GM19035 (cell line): ENCODE results near the gene DONSON.

Experiments
- ATAC-seq: cut with Tn5 transposase; IDR thresholded peaks from one replicate; pipeline ENCODE4 v1.9.1; 2021; ENCODE audit not compliant: unreplicated experiment

Gene DONSON

DNA sequence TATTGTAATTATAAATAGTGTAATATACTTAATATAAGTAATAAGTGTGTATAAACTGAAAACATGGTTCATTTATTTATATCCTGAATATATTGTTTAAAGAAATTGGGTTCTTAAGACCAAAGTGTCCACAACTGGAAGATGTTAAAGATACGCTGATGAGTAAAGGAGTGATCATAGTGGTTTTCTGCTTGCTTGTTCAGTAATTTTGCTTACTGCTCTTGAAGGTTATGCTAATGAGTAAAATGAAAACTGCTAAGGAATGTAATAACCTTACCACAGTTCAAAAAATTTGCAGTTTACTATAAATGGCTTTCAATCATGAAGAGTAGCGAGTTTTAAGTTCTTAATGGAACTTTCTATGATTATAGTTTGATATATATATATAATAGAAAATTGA lies 22.0 kb downstream of the DONSON start:
- no peak for ATAC-seq

DNA sequence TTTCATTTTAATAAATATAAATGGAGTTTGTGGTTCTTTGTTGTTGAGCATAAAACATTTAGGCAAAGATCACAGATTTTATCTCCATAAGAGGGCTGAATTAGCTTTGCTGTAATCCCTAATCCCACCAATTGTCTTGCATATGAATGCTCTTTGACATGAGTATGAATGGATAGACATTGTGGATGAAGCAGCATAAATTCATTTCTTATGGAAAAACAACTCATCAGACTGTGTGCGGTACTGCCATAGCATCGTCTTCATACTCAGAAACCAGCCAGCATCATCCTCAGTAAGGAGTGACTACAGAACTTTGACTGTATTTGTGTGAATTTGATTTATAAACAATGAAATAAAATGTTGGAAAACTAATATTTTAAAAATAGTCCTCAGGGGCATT lies 26.1 kb downstream of the DONSON start:
- no peak for ATAC-seq

DNA sequence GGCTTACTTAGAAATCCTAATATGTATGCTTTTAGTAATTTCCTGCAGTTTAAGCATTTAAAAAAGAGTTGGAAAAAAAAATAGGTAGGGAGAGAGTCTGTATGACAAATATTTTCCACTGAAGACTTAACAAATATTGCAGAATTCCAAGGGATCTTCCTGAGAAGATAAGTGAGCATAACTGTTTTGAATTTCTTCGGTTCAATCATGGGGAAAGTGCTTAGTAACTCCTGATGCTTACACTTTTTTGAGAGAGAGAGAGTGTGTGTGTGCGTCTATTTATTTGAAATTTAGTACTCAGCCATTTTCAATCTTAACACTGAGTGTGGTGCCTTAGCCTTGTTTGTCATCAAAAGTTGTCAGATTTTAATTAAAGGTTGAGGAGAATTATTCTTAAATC lies 27.1 kb downstream of the DONSON start:
- no peak for ATAC-seq

DNA sequence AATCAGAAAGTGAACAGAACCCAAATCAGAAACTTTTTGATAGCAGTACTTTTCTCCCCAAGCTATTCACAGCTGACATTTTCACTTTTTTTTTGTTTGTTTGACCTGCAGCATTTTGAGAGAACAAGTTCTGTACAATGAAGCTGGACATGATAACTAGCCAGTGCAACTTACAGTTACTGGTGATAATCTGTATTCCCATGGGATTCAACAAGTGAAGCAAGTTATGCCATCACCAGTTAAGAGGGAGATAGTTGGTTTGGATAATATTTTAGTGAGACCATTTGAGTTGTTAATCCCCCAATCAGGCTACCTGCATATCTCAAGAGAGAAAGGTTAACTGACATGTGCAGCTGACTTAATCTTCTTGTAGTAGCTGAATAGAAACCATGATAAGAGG lies 27.5 kb downstream of the DONSON start:
- ATAC-seq = no peak

DNA sequence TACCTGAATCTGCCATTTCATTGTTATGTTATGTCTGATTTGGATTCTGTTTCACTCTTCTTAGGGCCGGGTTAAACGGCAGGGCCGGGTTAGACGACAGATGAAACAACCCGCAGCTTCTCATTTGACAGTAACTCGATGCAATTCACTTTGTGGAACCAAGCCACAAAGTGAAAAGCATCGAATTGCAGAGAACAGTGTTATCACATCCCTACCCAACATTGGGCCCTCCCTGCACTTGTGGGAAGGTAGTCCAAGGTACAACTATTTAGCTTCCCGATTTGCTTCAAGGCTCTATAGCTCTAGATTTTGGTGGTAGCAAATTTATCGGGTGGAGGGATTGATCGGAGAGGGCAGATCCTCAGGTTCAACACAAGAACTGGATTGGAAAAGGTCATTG lies 28.7 kb downstream of the DONSON start:
- ATAC-seq = no peak

DNA sequence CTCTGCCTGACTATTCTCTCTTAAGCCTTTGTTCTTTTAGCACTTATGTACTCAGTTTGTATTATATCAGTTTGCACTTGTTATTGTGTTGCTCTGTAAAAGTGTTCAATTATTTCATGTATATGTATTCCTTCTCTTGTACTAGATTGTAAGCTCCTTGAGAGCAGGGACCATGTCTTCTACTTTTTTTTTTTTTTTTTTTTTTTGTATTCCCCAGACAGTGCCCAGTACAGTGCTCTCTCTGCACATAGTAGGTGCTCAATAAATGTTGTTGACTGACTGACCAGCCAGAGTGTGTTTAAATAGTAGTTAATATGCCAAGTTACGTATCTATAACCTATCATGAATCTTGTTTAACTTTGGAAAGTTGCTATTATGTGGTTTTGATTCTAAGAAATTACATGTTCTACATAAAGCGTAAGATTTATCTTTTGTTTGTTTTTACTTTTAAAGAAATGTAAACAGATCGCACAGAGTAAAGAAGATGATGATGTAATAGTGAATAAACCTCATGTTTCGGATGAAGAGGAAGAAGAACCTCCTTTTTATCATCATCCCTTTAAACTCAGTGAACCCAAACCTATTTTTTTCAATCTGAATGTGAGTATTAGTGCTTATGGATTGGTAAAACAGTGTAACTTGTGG lies 29.6 kb downstream of the DONSON start:
- no peak for ATAC-seq

DNA sequence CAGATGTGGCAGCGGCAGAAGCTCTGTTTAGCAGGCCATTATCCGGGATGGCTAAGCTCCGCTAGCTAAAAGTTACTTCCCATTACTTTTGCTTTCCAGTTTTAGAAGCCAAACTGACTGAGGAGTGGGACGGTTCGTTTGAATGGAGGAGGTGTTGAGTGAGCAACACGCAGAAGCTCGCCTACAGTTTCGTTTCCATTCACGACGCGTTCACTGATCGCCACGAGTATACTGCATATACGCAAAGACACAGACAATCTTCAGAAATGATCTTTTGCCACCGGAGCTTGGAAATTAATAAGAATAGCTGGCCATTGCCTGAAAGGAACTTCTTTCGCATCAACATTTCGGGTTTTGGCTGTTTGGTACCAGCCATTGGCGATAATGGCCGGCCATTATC lies 31.0 kb downstream of the DONSON start:
- no peak for ATAC-seq

DNA sequence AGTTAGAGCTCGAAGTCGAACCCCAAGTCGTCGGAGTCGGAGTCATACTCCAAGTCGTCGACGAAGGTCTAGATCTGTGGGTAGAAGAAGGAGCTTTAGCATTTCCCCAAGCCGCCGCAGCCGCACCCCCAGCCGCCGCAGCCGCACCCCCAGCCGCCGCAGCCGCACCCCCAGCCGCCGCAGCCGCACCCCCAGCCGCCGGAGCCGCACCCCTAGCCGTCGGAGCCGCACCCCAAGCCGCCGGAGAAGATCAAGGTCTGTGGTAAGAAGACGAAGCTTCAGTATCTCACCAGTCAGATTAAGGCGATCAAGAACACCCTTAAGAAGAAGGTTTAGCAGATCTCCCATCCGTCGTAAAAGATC lies 33.5 kb downstream of the DONSON start:
- ATAC-seq = no peak

DNA sequence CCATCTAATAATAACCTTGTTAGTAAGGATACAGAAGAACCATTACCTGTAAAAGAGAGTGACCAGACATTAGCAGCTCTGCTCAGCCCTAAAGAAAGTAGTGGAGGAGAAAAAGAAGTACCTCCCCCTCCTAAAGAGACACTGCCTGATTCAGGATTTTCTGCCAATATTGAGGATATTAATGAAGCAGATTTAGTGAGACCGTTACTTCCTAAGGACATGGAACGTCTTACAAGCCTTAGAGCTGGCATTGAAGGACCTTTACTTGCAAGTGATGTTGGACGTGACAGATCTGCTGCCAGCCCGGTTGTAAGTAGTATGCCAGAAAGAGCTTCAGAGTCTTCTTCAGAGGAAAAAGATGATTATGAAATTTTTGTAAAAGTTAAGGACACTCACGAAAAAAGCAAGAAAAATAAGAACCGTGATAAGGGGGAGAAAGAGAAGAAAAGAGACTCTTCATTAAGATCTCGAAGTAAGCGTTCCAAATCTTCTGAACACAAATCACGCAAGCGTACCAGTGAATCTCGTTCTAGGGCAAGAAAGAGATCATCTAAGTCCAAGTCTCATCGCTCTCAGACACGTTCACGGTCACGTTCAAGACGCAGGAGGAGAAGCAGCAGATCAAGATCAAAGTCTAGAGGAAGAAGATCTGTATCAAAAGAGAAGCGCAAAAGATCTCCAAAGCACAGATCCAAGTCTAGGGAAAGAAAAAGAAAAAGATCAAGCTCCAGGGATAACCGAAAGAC lies 34.1 kb downstream of the DONSON start:
- no peak for ATAC-seq

DNA sequence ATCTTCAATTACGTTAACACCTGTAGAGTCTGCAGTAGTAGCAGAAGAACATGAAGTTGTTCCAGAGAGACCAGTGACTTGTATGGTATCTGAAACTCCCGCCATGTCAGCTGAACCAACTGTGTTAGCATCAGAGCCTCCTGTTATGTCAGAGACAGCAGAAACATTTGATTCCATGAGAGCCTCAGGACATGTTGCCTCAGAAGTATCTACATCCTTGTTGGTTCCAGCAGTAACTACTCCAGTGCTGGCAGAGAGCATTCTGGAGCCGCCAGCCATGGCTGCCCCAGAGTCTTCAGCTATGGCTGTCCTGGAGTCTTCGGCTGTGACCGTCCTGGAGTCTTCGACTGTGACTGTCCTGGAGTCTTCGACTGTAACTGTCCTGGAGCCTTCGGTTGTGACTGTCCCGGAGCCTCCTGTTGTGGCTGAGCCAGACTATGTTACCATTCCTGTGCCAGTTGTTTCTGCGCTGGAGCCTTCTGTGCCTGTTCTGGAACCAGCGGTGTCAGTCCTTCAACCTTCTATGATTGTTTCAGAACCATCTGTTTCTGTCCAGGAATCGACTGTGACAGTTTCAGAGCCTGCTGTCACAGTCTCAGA lies 35.4 kb downstream of the DONSON start:
- no peak for ATAC-seq

DNA sequence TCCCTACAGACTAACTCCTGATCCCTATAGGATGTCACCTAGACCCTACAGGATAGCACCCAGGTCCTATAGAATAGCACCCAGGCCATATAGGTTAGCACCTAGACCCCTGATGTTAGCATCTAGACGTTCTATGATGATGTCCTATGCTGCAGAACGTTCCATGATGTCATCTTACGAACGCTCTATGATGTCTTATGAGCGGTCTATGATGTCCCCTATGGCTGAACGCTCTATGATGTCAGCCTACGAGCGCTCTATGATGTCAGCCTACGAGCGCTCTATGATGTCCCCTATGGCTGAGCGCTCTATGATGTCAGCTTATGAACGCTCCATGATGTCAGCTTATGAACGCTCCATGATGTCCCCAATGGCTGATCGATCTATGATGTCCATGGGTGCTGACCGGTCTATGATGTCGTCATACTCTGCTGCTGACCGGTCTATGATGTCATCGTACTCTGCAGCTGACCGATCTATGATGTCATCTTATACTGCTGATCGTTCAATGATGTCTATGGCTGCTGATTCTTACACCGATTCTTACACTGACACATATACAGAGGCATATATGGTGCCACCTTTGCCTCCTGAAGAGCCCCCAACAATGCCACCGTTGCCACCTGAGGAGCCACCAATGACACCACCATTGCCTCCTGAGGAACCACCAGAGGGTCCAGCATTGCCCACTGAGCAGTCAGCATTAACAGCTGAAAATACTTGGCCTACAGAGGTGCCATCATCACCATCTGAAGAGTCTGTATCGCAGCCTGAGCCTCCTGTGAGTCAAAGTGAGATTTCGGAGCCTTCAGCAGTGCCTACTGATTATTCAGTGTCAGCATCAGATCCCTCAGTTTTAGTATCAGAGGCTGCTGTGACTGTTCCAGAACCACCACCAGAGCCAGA lies 36.1 kb downstream of the DONSON start:
- no peak for ATAC-seq

DNA sequence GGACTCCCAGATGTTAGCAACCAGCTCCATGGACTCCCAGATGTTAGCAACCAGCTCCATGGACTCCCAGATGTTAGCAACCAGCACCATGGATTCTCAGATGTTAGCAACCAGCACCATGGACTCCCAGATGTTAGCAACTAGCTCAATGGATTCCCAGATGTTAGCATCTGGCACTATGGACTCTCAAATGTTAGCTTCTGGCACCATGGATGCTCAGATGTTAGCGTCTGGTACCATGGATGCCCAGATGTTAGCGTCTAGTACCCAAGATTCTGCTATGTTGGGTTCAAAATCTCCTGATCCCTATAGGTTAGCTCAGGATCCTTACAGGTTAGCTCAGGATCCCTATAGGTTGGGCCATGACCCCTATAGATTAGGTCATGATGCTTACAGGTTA lies 36.8 kb downstream of the DONSON start:
- no peak for ATAC-seq

DNA sequence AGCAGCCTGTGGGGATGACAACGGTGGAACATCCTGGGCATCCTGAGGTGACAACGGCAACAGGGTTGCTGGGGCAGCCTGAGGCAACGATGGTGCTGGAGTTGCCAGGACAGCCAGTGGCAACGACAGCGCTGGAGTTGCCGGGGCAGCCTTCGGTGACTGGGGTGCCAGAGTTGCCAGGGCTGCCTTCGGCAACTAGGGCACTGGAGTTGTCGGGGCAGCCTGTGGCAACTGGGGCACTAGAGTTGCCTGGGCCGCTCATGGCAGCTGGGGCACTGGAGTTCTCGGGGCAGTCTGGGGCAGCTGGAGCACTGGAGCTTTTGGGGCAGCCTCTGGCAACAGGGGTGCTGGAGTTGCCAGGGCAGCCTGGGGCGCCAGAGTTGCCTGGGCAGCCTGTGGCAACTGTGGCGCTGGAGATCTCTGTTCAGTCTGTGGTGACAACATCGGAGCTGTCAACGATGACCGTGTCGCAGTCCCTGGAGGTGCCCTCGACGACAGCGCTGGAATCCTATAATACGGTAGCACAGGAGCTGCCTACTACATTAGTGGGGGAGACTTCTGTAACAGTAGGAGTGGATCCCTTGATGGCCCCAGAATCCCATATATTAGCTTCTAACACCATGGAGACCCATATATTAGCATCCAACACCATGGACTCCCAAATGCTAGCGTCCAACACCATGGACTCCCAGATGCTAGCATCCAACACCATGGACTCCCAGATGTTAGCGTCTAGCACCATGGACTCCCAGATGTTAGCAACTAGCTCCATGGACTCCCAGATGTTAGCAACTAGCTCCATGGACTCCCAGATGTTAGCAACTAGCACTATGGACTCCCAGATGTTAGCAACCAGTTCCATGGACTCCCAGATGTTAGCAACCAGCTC lies 37.5 kb downstream of the DONSON start:
- ATAC-seq = no peak

DNA sequence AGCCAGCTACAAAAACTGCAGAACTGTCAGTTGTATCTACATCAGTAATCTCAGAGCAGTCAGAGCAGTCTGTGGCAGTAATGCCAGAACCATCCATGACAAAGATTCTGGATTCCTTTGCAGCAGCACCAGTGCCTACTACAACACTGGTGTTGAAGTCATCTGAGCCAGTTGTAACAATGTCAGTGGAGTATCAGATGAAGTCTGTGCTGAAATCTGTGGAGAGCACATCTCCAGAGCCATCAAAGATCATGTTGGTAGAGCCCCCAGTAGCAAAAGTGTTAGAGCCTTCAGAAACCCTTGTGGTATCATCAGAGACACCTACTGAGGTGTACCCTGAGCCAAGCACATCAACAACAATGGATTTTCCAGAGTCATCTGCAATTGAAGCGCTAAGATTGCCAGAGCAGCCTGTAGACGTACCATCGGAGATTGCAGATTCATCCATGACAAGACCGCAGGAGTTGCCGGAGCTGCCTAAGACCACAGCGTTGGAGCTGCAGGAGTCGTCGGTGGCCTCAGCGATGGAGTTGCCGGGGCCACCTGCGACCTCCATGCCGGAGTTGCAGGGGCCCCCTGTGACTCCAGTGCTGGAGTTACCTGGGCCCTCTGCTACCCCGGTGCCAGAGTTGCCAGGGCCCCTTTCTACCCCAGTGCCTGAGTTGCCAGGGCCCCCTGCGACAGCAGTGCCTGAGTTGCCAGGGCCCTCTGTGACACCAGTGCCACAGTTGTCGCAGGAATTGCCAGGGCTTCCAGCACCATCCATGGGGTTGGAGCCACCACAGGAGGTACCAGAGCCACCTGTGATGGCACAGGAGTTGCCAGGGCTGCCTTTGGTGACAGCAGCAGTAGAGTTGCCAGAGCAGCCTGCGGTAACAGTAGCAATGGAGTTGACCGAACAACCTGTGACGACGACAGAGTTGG lies 38.4 kb downstream of the DONSON start:
- ATAC-seq = no peak

DNA sequence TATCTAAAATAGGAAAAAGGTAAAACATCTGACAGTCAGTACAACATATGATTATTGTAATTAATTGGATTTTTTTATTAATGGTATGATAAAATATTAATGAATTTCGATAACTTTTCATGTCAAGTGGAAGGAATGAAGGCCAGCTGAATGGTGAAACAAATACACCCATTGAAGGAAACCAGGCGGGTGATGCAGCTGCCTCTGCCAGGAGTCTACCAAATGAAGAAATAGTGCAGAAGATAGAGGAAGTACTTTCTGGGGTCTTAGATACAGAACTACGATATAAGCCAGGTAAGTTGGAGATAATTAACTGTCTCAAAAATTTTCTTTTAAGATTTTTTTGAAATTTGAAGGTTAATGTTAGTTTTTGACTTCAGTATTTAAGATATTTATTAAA lies 42.4 kb downstream of the DONSON start:
- ATAC-seq = no peak

DNA sequence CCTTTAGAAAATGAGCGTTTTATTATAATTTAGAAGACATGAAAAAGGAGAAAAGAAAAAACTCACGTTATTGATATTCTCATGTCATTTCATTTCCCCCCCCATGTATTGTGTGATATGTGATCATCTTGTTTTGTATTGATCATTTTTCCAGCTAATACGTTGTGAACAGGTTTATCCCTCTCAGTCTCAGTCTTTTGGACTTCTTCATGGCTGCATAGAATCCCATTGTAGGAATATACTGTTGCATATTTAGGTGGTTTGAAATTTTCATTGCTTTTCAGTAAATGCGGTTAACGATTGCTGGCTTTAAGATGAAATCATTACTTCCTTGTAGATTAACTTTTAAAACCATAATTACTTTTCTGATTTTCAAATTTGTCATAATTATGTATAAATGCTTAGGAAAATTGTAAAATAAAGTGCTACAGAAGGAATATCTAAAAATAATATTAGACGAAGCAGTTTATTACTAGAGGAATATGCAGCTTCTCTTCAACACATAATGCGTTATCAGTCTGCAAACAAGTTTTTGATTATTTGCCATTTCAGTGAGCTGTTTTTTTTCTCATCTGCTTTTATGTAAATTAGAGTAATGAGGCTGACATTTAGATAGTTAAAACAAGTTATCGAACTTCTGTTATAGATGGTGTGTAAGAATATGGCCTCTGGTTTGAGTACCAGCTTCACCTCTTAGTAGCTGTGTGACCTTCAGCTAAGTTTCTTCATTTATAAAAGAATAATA lies 43.9 kb downstream of the DONSON start:
- no peak for ATAC-seq

DNA sequence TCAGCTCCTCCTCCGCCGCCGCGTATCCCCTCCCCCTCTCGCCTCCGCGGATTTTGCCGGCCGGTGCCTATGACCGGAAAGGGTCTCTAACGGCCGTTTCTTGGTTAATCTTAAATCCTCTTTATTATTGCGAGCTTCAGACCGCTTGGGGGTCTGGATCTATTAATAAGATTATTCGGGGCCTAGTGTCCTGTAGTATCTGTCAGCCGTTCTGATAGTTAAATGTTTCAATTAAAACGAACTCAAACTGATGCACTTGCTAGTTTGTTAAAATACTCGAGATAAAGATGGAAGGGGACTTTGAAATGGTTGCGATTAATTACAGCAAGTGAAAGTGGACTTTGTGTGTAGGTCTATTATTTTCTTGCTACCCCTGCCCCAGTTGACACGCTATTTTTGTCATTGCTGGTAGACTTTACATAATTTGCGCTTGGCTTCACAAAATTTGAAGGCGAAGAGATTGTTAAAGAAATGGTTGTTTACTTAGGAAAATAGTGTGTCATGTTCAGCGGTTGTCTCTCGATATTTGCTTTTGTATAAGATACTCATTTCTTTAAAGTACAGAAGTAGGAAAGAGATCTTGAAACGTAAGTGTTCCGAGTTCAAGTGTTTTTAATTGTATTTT lies 44.9 kb downstream of the DONSON start:
- ATAC-seq = no peak
